ENCODE measurements around the gene MMP7. TPM values are rescaled to one million over a fixed set of nuclear protein-coding genes. Genes with fewer than 3 reads are reported as not detected.

Gene MMP7
- total RNA-seq, 1 experiment from 2014 or later = not detected

DNA sequence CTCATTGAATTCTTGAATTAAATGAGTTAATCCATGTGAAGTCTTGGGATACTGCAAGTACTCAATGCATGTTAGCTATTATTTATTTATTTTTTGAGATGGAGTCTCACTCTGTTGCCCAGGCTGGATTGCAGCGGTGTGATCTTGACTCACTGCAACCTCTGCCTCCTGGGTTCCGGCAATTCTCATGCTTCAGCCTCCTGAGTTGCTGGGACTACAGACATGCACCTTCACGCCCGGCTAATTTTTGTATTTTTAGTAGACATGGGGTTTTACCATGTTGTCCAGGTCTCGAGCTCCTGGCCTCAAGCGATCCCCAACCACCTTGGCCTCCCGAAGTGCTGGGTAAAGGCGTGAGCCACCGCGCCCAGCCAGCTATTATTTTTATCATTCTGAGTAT, 9.4 kb downstream of the MMP7 start:
- TF ChIP-seq, protein P1, sequence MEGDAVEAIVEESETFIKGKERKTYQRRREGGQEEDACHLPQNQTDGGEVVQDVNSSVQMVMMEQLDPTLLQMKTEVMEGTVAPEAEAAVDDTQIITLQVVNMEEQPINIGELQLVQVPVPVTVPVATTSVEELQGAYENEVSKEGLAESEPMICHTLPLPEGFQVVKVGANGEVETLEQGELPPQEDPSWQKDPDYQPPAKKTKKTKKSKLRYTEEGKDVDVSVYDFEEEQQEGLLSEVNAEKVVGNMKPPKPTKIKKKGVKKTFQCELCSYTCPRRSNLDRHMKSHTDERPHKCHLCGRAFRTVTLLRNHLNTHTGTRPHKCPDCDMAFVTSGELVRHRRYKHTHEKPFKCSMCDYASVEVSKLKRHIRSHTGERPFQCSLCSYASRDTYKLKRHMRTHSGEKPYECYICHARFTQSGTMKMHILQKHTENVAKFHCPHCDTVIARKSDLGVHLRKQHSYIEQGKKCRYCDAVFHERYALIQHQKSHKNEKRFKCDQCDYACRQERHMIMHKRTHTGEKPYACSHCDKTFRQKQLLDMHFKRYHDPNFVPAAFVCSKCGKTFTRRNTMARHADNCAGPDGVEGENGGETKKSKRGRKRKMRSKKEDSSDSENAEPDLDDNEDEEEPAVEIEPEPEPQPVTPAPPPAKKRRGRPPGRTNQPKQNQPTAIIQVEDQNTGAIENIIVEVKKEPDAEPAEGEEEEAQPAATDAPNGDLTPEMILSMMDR (conservative IDR thresholded peaks at IDR 0.05) = no peak
- no CpG with 5 or more reads among the region's 10 CpGs for WGBS (ENCODE audit: extremely low coverage, insufficient read length, low lambda C conversion rate)

More for the DNA sequence above, 9.4 kb downstream of the MMP7 start:
- Histone ChIP-seq H3K18ac (ENCODE audit: insufficient read length, low read depth, low read length) (no peak overlapping the region), H3K9ac (ENCODE audit: extremely low read depth, insufficient read length, low read length) (no peak overlapping the region), H2BK12ac (ENCODE audit: insufficient read length, low read depth, low read length) (no peak overlapping the region), H2BK15ac (ENCODE audit: low read depth, low read length) (no peak overlapping the region), H2BK120ac (ENCODE audit: low read depth, low read length, poor library complexity, severe bottlenecking) (no peak overlapping the region), H3K79me2 (ENCODE audit: insufficient read depth, low read length) (no peaks in the 10 kb centered on the region), H4K20me1 (ENCODE audit: control insufficient read depth, insufficient read depth, insufficient read length) (no peaks in the 10 kb centered on the region), H3K23me2 (ENCODE audit: insufficient read length, low read depth, low read length, poor library complexity, severe bottlenecking) (no peaks in the 10 kb centered on the region), H3K27me3 (ENCODE audit: insufficient read depth, low read length) (no peaks in the 10 kb centered on the region), H3K4me2 (ENCODE audit: insufficient read depth, insufficient read length, low read length) (no peak overlapping the region), H3K56ac (ENCODE audit: insufficient read length, low read depth, low read length) (no peak overlapping the region), H3K23ac (ENCODE audit: insufficient read length, low read depth, low read length) (no peak overlapping the region), H3K79me1 (ENCODE audit: insufficient read depth, low read depth, low read length, poor library complexity, severe bottlenecking) (no peaks in the 10 kb centered on the region), H3K4ac (ENCODE audit: low read depth, low read length) (no peak overlapping the region), H3K4me1 (ENCODE audit: insufficient read depth, low read length) (peaks cover 3% of the 10 kb centered on the region; the same call in 1 of the 2 replicates), H3K9me3 (ENCODE audit: control insufficient read depth, low read depth, low read length) (no peaks in the 10 kb centered on the region), H3K27ac (ENCODE audit: insufficient read length, low read depth, low read length) (no peak overlapping the region), H2AFZ (ENCODE audit: low read length) (no peak overlapping the region), H4K91ac (ENCODE audit: insufficient read length, low read depth, low read length) (no peak overlapping the region), H2BK5ac (ENCODE audit: insufficient read length, low read length) (no peak overlapping the region), H2BK20ac (ENCODE audit: low read depth, low read length, poor library complexity, severe bottlenecking) (no peak overlapping the region), H4K8ac (replicated peaks; ENCODE audit: insufficient read length, low read depth, low read length) (no peak overlapping the region), H2AK5ac (ENCODE audit: insufficient read length, low read length) (no peak overlapping the region), H4K5ac (ENCODE audit: insufficient read length, low read depth, low read length) (no peak overlapping the region), H3K14ac (ENCODE audit: insufficient read depth, low read length) (no peak overlapping the region), H3T11ph (ENCODE audit: low read length) (no peak overlapping the region)
- DNase-seq = no peak
- H3K27ac Mint-ChIP-seq = no peak overlapping the region
- peaks cover 2 to 3% of the 10 kb centered on the region in 2 experiments; a peak in 2 of 4 replicates for H3K4me1 Mint-ChIP-seq
- no peak overlapping the region for H3K4me3 Mint-ChIP-seq
- no peaks in the 10 kb centered on the region; the same call in 1 of the 2 replicates for H3K27me3 Mint-ChIP-seq (ENCODE audit: low read depth)
- H3K9me3 Mint-ChIP-seq = no peaks in the 10 kb centered on the region
- no peaks in the 10 kb centered on the region for H3K36me3 Mint-ChIP-seq (ENCODE audit: insufficient read depth in 1 of 3, low read depth in 3 of 3)
